Osteocyte (in vitro differentiated cells): ENCODE measurements around the gene ROBO2. TPM values are rescaled to one million over a fixed set of nuclear protein-coding genes. Genes with fewer than 3 reads are reported as not detected.

Source experiments
- DNase-seq: peaks from one replicate; pipeline ENCODE4 v3.0.0; 2021; ENCODE audit warnings: mixed read lengths; ENCODE audit not compliant: unreplicated experiment; ENCODE audit errors: extremely low spot score
- H3K27ac Mint-ChIP-seq: one replicate; pipeline ENCODE4 v1.8.0; 2021; ENCODE audit warnings: mild to moderate bottlenecking, mixed read lengths; ENCODE audit not compliant: unreplicated experiment
- H3K27me3 Mint-ChIP-seq: one replicate; pipeline ENCODE4 v1.8.0; 2021; ENCODE audit warnings: mixed read lengths; ENCODE audit not compliant: unreplicated experiment
- H3K36me3 Mint-ChIP-seq: one replicate; pipeline ENCODE4 v1.8.0; 2021; ENCODE audit warnings: mixed read lengths; ENCODE audit not compliant: unreplicated experiment
- H3K4me1 Mint-ChIP-seq: one replicate; pipeline ENCODE4 v1.8.0; 2021; ENCODE audit warnings: mixed read lengths; ENCODE audit not compliant: unreplicated experiment
- H3K4me3 Mint-ChIP-seq: one replicate; pipeline ENCODE4 v1.8.0; 2021; ENCODE audit warnings: mild to moderate bottlenecking, moderate library complexity, mixed read lengths; ENCODE audit not compliant: unreplicated experiment
- H3K9me3 Mint-ChIP-seq: one replicate; pipeline ENCODE4 v1.8.0; 2021; ENCODE audit warnings: mixed read lengths; ENCODE audit not compliant: unreplicated experiment
- CTCF ChIP-seq: fragments of 200-600 bp; sonication (generic); IDR thresholded peaks from 2 replicates; pipeline ENCODE4 v1.5.0; 2021; ENCODE audit warnings: antibody characterized with exemption, mild to moderate bottlenecking, moderate library complexity
- total RNA-seq: library from RNA; stranded (reverse); gene quantifications from 2 replicates; pipeline ENCODE4 v1.2.1, GENCODE V29; 2021

ROBO2 gene
- total RNA-seq, 1 donor from 2014 or later: 18.4 TPM

GRCh38 chr3:77377717-77378116 lies 337.8 kb downstream of the ROBO2 start:
- Mint-ChIP-seq H3K27ac (no peak overlapping the region), H3K36me3 (no peaks in the 10 kb centered on the region), H3K4me3 (no peak overlapping the region), H3K9me3 (no peaks in the 10 kb centered on the region), H3K27me3 (no peaks in the 10 kb centered on the region), H3K4me1 (peaks cover 22% of the 10 kb centered on the region)
- TF ChIP-seq CTCF: no peak
- DNase-seq: no peak

GRCh38 chr3:77380136-77380535 lies 340.2 kb downstream of the ROBO2 start:
- no peak for TF ChIP-seq CTCF
- H3K27me3 Mint-ChIP-seq: no peaks in the 10 kb centered on the region
- no peak for DNase-seq
- no peaks in the 10 kb centered on the region for H3K36me3 Mint-ChIP-seq
- H3K4me1 Mint-ChIP-seq: peaks cover 20% of the 10 kb centered on the region
- no peaks in the 10 kb centered on the region for H3K9me3 Mint-ChIP-seq
- no peak overlapping the region for H3K4me3 Mint-ChIP-seq
- no peak overlapping the region for H3K27ac Mint-ChIP-seq

- H3K4me3 Mint-ChIP-seq: no peak overlapping the region
- H3K27ac Mint-ChIP-seq: no peak overlapping the region
- H3K27me3 Mint-ChIP-seq: no peaks in the 10 kb centered on the region
- H3K4me1 Mint-ChIP-seq: peaks cover 20% of the 10 kb centered on the region
- no peaks in the 10 kb centered on the region for H3K36me3 Mint-ChIP-seq
- no peak for TF ChIP-seq CTCF
- no peaks in the 10 kb centered on the region for H3K9me3 Mint-ChIP-seq
- no peak for DNase-seq
These were observed 341.5 kb downstream of the ROBO2 start for GRCh38 chr3:77381431-77381830.

- no peak for DNase-seq
- Mint-ChIP-seq H3K4me1 (peaks cover 3% of the 10 kb centered on the region), H3K27me3 (no peaks in the 10 kb centered on the region), H3K27ac (no peak overlapping the region), H3K9me3 (no peaks in the 10 kb centered on the region), H3K36me3 (peaks cover 2% of the 10 kb centered on the region), H3K4me3 (no peak overlapping the region)
- TF ChIP-seq CTCF: no peak
These were observed 352.3 kb downstream of the ROBO2 start for GRCh38 chr3:77392181-77392580.

GRCh38 chr3:77394046-77394445 lies 354.1 kb downstream of the ROBO2 start:
- no peak for DNase-seq
- TF ChIP-seq CTCF: no peak
- H3K36me3 Mint-ChIP-seq: peaks cover 2% of the 10 kb centered on the region
- no peaks in the 10 kb centered on the region for H3K9me3 Mint-ChIP-seq
- peaks cover 3% of the 10 kb centered on the region for H3K4me1 Mint-ChIP-seq
- H3K27ac Mint-ChIP-seq: no peak overlapping the region
- H3K4me3 Mint-ChIP-seq: no peak overlapping the region
- H3K27me3 Mint-ChIP-seq: no peaks in the 10 kb centered on the region
